Measurements from ENCODE around the gene FAAP20. TPM values are rescaled to one million over a fixed set of nuclear protein-coding genes. Genes with fewer than 3 reads are reported as not detected.

FAAP20 gene
- polyA plus RNA-seq, 1 donor from 2014 or later = 45.3 TPM

GRCh38 chr1:2143814-2144500 is 50.6 kb downstream of the FAAP20 start:
- H3K9me3 ChIP-seq (ENCODE audit: low read length) = no peaks in the 10 kb centered on the region
- no peak overlapping the region for H3K27ac ChIP-seq (ENCODE audit: low read length)
- no peak overlapping the region for H3K9ac ChIP-seq (ENCODE audit: low read length)
- no peaks in the 10 kb centered on the region for H3K27me3 ChIP-seq (ENCODE audit: insufficient read depth, low read depth, low read length)
- H3K36me3 ChIP-seq (ENCODE audit: insufficient read depth, low read length) = no peaks in the 10 kb centered on the region
- no peak for TF ChIP-seq EP300 (conservative IDR thresholded peaks at IDR 0.05; ENCODE audit: poor library complexity, severe bottlenecking)
- no peak for TF ChIP-seq TAF1 (IDR thresholded peaks at IDR 0.05; ENCODE audit: low read depth)
- no peak for TF ChIP-seq RAD21 (conservative IDR thresholded peaks at IDR 0.05)
- no peak for TF ChIP-seq REST (IDR thresholded peaks at IDR 0.05; ENCODE audit: borderline replicate concordance)
- TF ChIP-seq EZH2 (IDR thresholded peaks at IDR 0.05; ENCODE audit: borderline replicate concordance, insufficient read depth, low read length, poor library complexity, severe bottlenecking) = no peak
- TF ChIP-seq, protein P1, sequence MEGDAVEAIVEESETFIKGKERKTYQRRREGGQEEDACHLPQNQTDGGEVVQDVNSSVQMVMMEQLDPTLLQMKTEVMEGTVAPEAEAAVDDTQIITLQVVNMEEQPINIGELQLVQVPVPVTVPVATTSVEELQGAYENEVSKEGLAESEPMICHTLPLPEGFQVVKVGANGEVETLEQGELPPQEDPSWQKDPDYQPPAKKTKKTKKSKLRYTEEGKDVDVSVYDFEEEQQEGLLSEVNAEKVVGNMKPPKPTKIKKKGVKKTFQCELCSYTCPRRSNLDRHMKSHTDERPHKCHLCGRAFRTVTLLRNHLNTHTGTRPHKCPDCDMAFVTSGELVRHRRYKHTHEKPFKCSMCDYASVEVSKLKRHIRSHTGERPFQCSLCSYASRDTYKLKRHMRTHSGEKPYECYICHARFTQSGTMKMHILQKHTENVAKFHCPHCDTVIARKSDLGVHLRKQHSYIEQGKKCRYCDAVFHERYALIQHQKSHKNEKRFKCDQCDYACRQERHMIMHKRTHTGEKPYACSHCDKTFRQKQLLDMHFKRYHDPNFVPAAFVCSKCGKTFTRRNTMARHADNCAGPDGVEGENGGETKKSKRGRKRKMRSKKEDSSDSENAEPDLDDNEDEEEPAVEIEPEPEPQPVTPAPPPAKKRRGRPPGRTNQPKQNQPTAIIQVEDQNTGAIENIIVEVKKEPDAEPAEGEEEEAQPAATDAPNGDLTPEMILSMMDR (IDR thresholded peaks at IDR 0.05; ENCODE audit: poor library complexity, severe bottlenecking) = no peak
- TF ChIP-seq SMC3 (conservative IDR thresholded peaks at IDR 0.05; ENCODE audit: poor library complexity) = no peak
- TF ChIP-seq POLR2AphosphoS5 (IDR thresholded peaks at IDR 0.05) = no peak
- no peak for TF ChIP-seq MXI1 (conservative IDR thresholded peaks at IDR 0.05; ENCODE audit: poor library complexity, severe bottlenecking)
- no peak overlapping the region for H3K4me2 ChIP-seq (ENCODE audit: low read length)
- no peaks in the 10 kb centered on the region for H3K9me2 ChIP-seq (ENCODE audit: insufficient read depth, low read length)
- H4K20me1 ChIP-seq (ENCODE audit: insufficient read depth) = no peaks in the 10 kb centered on the region
- H3K4me3 ChIP-seq (ENCODE audit: low read length) = no peak overlapping the region
- H3K79me2 ChIP-seq (replicated peaks; ENCODE audit: insufficient read depth, low read length) = no peaks in the 10 kb centered on the region
- H2AFZ ChIP-seq (ENCODE audit: low read depth, low read length) = no peak overlapping the region
- no peaks in the 10 kb centered on the region for H3F3A ChIP-seq (ENCODE audit: insufficient read depth, low read length, poor library complexity, severe bottlenecking)

DNA sequence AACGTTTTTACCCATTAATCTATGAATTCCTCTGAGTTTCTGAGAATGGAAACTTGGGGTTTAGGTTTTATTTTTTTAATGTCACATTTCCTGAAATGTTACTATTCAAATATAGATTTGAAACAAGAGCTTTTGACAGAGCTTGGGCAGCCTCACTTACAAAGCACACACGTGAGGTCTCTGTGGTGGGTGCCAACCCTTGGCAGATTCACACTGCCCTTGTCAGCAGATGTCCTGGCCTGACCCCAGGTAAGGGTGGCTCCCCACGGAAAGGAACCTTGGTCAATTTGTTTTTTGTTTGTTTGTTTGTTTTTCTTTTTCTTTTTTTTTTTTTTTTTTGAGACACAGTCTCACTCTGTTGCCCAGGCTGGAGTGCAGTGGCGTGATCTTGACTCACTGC is 53.5 kb downstream of the FAAP20 start:
- no peak overlapping the region for H3K27ac ChIP-seq (ENCODE audit: low read length)
- TF ChIP-seq EZH2 (IDR thresholded peaks at IDR 0.05; ENCODE audit: borderline replicate concordance, insufficient read depth, low read length, poor library complexity, severe bottlenecking) (no peak), SMC3 (conservative IDR thresholded peaks at IDR 0.05; ENCODE audit: poor library complexity) (no peak), RAD21 (conservative IDR thresholded peaks at IDR 0.05) (no peak), MXI1 (conservative IDR thresholded peaks at IDR 0.05; ENCODE audit: poor library complexity, severe bottlenecking) (no peak), TAF1 (IDR thresholded peaks at IDR 0.05; ENCODE audit: low read depth) (no peak), EP300 (conservative IDR thresholded peaks at IDR 0.05; ENCODE audit: poor library complexity, severe bottlenecking) (no peak), POLR2AphosphoS5 (IDR thresholded peaks at IDR 0.05) (no peak), REST (IDR thresholded peaks at IDR 0.05; ENCODE audit: borderline replicate concordance) (no peak)
- TF ChIP-seq, protein P1 (IDR thresholded peaks at IDR 0.05; ENCODE audit: poor library complexity, severe bottlenecking) = no peak

More for the DNA sequence above, 53.5 kb downstream of the FAAP20 start:
- Histone ChIP-seq H3F3A (ENCODE audit: insufficient read depth, low read length, poor library complexity, severe bottlenecking) (no peaks in the 10 kb centered on the region), H3K4me2 (ENCODE audit: low read length) (no peak overlapping the region), H3K9ac (ENCODE audit: low read length) (no peak overlapping the region), H3K27me3 (ENCODE audit: insufficient read depth, low read depth, low read length) (no peaks in the 10 kb centered on the region), H4K20me1 (ENCODE audit: insufficient read depth) (no peaks in the 10 kb centered on the region), H3K79me2 (replicated peaks; ENCODE audit: insufficient read depth, low read length) (no peaks in the 10 kb centered on the region), H3K36me3 (ENCODE audit: insufficient read depth, low read length) (no peaks in the 10 kb centered on the region), H3K9me2 (ENCODE audit: insufficient read depth, low read length) (no peaks in the 10 kb centered on the region), H3K4me3 (ENCODE audit: low read length) (no peak overlapping the region), H3K9me3 (ENCODE audit: low read length) (no peaks in the 10 kb centered on the region), H2AFZ (ENCODE audit: low read depth, low read length) (no peak overlapping the region)
